CMK (cell line): Measurements from ENCODE around the gene IGF2.
"Not testable (repeated sequence)": the region's sequence is repeated elsewhere in the genome, so short reads cannot be mapped to it uniquely, and the experiment has no call there.

Experiments used
- DNase-seq: peaks from one replicate; pipeline ENCODE4 v3.0.0-alpha.2; 2010; ENCODE audit warnings: low read depth

IGF2 gene

DNA sequence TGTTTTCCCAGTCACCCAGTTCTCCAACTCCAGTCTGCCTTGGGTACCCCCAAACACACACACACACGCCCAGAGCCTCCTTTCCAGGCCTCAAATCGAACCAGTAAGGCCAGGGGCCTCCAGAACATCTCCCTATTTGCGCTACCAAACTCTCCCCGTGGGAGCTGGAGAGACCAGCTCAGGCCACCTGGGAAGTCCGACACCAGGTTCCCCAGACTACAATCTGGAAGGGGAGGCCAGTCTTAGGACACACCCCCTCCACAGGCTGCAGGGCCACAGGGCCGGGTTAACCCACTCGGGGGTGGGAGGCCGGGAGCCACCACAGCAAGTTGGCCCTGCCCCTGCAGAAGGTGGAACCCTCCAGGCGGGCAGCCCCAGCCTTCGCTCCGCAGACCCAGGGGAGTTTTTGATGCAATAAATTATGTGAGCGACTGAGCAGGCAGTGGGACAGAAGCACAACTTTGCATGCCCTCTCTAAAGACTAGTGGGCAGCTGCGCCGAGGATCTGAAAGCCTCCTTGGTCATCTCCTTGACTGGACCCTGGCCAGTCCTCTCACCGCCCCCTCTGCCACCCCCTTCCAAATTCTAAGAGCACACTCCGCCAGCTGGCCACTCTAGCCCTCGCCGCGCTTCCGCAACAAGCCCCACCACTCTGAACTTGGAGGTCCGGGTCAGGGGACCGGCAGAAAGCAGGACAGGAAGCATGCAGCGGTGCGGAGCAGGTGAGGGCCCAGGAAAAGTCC is 2.8 kb downstream of the IGF2 start:
- DNase-seq = no peak

DNA sequence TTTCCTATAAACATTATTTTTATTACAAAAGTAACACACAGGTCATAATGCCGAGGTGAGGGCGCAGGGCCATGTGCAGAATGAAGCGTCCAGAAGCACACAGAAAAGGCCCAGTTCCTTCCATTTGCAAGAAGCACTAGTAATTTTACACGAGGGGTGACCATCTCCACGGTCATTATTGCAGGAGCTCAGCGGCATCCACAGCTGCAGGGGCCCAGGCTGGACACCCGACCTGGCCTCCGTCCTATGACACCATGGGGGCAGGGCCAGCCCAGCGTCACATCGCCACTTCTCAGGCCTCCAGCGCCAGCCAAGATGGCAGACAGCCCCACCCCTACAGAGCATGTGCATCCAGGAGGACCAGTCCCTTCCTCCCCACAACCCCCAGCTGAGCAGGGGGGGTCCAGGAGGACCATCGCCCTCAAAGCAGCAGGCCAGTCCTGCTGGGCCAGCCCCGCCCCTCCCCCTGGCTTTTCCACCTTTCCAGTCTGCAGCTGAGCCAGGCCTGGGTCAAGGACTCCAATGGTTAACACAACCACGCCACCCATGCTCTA is 3.5 kb downstream of the IGF2 start:
- DNase-seq = no peak

DNA sequence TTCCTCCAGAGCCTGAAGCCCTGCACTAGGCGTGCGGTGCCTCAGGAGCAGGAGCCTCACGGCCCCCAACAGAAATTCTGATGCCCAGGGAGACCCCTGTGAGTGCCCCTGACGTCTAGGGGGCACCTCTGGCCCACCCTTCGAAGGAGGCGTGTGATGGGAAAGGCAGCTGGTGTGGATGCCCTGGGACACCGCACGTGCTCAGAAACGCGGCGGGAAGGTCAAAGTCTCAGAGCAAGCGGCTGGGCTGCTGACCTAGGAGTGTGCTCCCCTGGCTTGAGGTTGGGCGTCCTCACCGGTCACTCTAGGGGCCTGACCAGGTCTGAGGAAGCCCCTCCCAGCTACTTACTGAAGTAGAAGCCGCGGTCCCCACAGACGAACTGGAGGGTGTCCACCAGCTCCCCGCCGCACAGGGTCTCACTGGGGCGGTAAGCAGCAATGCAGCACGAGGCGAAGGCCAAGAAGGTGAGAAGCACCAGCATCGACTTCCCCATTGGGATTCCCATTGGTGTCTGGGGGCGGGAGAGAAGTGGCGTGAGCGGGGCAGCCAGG is 4.1 kb downstream of the IGF2 start:
- DNase-seq = no peak

DNA sequence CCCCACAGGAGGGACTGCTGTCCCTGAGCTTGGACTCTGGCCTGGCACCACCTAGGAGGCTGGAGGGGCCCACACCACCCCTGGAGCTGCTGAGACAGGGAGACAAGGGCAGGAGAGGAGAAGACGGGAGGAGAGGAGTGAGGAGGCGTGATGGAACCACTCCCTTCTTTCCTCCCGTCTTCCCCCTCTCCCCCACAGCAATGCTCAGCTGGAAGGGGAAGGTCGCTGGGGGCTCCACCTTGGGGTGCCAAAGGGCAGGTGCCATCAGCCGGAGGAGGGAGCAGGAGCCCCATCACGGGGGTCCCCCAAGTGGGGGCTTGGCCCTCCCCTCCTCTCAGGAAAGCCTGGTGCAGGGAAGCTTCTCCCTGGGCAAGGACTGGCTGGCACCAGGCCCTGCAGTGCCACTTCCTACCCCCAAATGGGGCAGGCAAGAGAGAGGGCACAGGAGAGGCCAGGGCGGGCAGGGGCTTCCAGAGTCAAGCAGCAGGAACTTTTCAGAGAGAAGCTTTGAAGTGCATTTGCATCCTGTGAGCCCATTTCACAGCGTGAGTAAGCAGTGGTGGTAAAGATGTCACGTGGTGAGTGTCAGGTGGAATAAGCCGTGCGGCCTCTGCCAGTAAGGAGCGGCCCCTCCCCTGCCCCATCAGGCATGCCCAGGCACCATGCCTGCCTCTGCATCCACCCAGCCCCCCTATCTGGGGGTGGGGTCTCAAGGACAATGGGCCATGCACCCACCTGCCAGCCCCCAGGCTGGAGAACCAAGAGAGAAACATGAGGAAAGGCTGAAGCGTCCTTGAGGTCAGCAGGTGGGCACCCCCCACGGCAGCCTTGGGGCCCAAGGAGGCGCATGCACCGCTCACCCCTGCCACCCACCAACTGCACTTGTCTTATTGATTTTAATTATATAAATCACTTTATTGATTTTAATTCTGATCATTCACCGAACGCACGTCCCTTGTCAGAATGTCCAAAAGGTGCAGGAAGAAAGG is 4.9 kb downstream of the IGF2 start:
- no peak for DNase-seq

DNA sequence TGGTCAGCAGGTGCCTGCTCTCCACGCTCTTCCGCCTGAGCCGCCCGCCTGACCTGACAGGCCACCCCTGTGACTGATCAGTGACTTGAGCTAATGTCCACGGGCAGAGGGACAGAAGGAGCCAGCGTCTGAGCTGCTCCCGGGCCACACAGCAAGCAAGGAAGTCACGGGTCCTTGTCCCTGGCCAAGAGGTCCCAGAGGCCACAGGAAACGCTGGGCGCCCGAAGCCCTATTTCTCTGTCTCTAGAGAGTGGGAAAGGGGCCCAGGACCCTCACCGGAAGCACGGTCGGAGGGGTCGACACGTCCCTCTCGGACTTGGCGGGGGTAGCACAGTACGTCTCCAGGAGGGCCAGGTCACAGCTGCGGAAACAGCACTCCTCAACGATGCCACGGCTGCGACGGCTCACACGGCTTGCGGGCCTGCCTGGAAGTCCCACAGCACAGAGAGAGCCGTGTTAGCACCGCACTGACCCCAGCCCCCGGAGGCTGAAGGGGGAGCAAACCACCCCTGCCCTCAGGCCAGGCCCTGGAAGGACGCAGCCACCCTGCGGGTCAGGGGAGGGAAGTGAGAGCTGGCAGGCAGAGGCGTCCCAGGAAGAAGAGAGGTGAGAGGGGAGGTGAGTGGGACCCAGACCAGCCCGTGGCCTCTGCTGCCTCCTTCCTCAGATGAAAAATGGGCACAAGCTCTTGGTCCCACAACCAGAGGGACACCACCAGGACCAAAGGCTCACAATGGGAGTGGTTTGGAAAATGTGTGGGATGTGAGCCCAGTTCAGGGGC is 5.8 kb downstream of the IGF2 start:
- DNase-seq = no peak

DNA sequence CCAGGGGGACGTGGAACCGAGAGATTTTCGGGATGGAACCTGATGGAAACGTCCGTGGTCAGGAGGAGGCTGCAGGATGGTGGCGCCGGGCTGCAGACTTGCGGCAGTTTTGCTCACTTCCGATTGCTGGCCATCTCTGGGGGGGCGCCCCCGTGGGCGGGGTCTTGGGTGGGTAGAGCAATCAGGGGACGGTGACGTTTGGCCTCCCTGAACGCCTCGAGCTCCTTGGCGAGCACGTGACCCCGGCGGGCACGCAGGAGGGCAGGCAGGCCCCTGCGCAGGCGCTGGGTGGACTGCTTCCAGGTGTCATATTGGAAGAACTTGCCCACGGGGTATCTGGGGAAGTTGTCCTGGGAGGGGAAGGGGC is 6.3 kb downstream of the IGF2 start:
- DNase-seq = no peak

DNA sequence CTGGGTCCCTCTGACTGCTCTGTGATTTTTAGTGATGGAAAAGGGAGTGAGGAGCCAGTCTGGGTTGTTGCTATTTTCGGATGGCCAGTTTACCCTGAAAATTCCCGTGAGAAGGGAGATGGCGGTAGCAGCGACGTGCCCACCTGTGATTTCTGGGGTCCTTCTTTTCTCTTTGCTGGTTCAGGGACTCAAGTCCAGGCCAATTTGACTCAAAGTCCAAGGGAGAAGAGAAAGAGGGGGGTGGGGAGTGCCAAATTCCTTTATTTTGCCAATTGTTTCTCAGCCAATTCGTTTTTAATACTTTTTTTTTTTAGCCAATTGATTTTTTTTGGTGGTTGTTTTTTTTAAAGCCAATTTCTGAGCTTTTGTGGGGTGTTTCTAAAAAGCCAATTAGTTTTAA is 6.9 kb downstream of the IGF2 start:
- no peak for DNase-seq

DNA sequence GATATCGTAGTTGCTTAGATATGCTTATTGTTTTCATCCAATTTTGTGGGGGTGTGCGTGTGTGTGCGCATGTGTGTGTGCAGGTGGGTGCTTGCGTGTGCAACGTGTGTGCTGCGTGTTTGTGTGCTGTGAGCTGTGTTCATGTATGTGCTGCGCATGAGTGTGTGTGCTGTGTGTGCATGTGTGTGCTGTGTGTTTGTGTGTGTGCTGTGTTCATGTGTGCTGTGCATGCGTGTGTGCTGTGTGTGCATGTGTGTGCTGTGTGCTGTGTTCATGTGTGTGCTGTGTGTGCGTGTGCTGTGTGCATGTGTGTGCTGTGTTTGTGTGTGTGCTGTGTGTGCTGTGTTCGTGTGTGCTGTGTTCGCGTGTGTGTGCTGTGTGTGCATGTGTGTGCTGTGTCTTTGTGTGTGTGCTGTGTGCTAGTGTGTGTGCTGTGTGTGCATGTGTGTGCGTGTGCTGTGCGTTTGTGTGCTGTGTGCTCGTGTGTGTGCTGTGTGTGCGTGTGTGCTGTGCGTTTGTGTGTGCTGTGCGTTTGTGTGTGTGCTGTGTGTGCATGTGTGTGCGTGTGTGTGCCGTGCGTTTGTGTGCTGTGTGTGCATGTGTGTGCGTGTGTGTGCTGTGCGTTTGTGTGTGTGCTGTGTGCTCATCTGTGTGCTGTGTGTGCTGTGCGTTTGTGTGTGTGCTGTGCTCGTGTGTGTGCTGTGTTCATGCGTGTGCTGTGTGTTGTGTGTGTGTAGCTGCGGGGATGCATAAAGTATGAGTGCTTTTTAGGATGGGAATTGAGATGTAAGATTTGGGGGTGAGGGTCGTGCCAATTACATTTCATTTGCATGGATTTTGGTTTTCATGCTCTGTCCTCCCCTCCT is 7.6 kb downstream of the IGF2 start:
- DNase-seq = no peak

DNA sequence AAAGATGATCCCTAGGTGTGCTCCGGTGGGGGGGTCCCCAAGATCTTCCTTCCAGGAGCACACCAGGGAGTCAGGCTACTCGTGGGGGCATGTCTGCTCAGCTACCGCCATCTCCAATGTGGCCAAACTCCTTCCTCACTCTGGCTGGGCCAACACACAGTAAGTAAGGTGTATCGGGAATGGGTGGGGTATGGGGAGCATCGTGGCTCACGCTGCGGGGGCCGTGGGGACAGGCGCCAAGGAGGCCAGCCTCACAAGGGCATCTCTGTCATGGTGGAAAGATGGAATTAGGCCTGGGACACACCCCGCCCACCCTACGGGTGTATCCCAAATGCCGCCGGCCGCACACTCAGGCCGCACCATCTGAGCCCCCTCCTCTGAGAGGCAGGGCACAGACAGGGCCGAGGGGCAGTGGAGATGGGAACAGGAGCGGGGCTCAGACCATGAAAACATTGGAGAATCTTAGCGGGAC is 8.3 kb downstream of the IGF2 start:
- no peak for DNase-seq

DNA sequence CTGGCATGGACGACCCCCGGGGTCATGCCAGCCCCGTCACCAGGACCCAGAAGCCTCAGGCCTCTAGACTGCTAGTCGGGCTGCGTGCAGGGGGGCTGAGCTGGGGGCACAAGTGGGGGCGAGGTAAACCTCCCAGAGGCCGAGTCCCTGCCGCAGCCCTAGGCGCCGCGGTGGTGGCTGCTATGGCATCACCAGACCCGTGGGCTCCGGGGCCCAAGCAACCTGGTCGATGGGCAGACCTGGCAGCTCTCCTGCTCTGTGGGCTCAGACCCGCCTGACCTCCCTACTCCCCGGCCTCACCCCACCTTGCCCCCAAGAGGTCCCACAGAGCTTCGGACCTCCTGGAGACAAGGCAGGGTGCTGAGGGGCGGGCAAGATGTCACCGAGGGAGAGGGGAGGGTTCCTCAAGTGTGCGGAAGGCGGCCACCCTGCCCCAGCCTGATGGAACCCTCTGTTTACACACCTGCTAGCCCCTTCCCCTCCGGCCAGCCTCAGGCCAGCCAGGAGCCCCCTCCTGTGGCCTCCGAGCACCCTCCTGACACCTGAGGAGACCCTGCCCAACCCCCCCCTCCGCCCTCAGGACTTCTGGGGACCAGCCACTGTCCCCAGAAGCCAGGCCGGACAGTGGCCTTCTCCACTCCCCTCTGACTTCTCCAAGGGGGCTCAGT is 9.4 kb downstream of the IGF2 start:
- no peak for DNase-seq

DNA sequence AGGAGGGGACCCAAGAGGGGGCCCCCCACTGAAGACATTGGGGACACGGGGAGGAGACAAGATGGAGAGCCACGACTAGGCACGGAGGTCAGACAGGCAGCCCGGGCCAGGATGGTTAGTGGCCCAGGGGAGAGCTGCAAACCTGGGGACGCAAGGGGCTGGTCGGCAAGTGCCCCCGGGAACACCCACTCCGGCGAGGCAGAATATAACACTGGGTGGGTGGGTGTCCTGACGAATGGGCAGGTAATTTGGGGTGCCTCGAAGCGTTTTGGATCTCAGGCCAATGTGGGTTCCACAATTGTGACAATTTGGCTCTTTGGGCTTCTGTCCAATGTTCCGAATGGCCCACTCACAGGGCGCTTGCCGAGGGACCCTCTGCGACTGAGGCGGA is 9.9 kb downstream of the IGF2 start:
- no peak for DNase-seq

DNA sequence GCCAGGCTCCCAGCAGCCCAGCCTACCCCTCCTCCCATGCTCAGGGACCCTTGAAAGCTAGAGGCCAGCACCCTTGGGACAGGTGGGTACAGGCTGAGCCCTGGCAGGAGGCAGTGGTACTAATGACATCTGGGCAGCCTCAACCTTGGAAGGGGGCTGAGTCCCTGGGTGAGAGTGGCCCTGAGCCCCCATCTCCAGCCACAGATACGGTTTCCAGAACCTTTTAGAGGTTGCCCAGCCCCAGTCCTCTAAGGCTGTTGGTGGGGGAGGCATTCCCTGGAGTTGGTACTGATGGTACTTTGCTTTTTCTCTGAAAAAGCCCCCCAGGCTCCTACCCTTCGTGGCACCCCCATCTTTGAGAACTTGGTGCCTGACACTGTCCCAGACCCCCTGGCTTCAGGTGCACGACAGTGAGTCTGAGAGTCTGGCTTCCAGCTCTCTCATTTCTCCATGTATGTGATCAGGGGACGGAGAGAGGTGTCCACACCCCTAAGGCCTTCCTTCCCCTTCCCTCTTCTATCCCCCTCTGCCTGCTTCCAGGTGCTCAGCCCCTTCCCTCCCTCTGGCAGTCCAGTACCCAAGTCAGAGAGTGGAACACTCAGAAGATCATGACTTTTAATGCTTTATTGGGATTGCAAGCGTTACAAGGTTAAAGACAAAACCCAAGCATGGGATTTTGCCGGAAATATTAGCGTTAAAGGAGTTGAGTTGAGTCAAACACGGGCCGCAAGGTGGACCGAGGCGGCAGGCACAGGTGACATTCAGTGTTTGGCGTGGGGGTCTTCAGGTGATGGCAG is 10.5 kb downstream of the IGF2 start:
- no peak for DNase-seq

DNA sequence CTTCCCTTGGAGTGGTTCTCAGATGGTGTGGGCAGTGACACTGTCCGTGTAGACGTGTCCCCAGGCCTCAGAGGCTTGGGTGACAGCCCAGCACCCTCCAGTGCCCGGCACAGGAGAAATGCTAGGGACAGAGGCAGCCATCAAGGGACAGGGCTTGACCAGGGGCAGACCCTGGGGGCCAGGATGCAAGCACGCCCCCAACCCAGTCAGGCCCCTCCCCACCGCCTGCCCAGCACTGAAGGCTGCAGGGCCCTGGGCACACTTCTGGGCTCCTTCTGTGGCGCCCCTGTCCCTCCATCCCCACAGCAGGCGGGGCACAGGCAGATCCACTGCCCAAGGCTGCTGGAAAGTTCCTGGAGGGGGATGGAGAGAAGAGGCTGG is 11.1 kb downstream of the IGF2 start:
- no peak for DNase-seq

DNA sequence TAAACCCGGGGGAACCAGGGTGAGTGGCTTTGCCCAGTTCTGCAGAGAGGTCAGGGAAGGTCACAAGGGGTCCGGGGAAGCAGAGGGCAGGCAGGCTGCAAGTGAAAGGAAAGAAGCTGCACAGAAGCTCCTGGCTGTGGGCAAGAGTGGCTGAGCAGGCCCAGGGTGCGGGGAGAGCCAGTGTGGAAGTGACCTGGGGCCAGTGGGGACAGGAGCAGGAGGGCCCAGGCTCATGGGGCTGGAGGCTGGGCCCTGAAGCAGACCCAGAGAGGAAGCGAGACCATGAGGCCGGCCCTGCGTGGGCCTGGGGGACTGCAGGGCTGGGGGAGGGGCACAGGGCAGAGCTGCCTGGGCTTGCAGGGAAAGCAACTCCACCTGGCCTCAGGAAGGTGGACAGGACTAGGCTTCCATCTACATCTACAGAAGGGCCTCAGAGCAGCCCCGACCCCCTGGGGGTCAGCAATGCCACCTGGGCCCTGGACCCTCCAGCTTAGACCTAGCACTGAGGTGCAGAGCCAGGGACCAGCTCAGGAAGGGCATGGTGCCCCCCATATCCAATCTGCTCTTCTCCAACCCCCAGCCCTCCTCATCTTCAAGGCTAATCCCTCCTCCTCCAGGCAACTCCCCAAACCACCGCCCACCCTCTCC is 11.6 kb downstream of the IGF2 start:
- no peak for DNase-seq

DNA sequence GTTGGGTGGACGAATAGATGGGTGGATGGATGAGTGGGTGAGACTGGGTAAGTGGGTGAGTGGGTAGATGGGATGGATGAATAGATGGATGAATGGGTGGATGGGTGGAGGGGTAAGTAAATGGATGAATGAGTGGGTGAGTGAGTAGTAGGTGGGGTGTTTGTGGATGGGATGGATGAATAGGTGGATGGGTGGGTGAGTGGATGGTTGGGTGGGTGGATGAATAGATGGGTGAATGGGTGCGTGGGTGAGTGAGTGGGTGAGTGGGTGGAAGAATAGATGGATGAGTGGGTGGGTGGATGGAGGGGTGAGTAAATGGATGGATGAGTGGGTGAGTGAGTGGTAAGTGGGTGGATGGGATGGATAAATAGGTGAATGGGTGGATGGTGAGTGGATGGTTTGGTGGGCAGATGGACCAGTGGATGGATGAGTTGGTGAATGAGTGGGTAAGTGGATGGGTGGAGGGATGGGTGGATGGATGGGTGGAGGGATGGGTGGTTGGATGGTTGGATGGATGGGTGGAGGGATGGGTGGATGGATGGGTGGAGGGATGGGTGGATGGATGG is 12.6 kb downstream of the IGF2 start:
- DNase-seq = no peak

DNA sequence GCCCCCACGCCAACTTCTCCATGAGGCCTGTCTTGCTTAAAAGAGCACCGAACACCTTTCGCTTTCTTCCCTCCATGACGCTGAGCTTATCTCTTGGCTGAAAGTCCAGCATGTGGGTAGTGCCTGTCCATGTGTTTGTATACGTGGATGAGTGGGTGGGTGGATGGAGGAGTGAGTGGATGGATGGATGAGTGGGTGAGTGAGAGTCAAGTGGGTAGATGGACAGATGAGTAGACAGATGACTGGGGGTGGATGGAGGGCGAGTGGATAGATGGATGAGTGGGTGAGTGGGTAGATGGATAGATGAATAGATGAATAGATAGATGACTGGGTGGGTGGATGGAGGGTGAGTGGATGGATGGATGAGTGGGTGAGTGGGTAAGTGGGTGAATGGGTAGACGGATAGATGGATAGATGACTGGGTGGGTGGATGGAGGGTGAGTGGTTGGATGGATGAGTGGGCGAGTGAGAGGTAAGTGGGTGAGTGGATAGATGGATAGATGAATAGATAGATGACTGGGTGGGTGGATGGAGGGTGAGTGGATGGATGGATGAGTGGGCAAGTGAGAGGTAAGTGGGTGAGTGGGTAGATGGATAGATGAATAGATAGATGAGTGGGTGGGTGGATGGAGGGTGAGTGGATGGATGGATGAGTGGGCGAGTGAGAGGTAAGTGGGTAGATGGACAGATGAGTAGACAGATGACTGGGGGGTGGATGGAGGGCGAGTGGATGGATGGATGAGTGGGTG is 14.3 kb downstream of the IGF2 start:
- not testable (repeated sequence) for DNase-seq

DNA sequence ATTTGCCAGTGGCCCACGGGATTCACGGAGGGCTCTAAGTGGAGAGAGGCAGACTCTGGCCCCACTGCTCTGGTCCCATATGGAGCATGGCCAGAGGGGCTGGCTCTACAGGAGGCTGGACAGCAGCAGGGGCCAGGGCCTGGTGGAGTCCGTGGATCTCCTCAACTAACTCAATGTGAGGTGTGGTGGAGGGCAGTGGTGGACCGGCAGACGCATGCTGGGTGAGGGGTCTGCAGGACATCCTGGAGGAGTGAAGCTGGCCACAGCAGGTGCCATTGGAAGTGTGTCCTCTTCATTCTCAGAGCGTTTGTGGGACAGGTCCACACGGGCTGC is 15.6 kb downstream of the IGF2 start:
- no peak for DNase-seq
